ENCODE results near the gene SENP6. TPM values are rescaled to one million over a fixed set of nuclear protein-coding genes. Genes with fewer than 3 reads are reported as not detected.

The SENP6 gene
- total RNA-seq, 6 experiments from 2014 or later, result 52.0 to 63.1 (median 57.4) TPM

DNA sequence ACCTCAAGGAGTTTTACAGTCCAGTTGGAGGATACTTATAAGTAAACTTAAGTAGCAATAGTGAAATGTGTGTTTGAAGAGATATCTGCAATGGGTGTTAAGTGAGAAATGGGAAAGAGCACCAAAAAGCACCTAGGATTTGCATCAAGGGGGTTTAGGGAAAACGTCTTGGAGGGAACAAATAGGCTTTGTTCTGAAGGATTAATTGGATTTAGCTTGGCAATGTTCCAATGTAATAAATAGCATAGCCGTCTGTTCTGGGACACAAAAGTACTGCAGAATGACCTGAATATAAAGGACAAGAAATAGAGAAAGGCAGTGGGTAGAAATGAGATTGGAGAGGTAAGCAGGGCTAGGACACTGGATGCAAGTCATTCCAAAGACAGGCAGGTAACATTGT, 144.5 kb downstream of the SENP6 start:
- no peaks in the 10 kb centered on the region for H3K9me3 Mint-ChIP-seq
- peaks cover 2% of the 10 kb centered on the region; the same call in 1 of the 2 replicates for H3K27me3 Mint-ChIP-seq (ENCODE audit: insufficient read depth)
- TF ChIP-seq, protein P1, sequence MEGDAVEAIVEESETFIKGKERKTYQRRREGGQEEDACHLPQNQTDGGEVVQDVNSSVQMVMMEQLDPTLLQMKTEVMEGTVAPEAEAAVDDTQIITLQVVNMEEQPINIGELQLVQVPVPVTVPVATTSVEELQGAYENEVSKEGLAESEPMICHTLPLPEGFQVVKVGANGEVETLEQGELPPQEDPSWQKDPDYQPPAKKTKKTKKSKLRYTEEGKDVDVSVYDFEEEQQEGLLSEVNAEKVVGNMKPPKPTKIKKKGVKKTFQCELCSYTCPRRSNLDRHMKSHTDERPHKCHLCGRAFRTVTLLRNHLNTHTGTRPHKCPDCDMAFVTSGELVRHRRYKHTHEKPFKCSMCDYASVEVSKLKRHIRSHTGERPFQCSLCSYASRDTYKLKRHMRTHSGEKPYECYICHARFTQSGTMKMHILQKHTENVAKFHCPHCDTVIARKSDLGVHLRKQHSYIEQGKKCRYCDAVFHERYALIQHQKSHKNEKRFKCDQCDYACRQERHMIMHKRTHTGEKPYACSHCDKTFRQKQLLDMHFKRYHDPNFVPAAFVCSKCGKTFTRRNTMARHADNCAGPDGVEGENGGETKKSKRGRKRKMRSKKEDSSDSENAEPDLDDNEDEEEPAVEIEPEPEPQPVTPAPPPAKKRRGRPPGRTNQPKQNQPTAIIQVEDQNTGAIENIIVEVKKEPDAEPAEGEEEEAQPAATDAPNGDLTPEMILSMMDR (IDR thresholded peaks at IDR 0.05), result no peak
- H3K36me3 Mint-ChIP-seq (ENCODE audit: low read depth), result no peaks in the 10 kb centered on the region
- no peak overlapping the region for H3K4me3 Mint-ChIP-seq
- no peak for DNase-seq
- peaks cover 25% of the 10 kb centered on the region for H3K4me1 Mint-ChIP-seq (ENCODE audit: low read depth)
- H3K27ac Mint-ChIP-seq, result no peak overlapping the region

DNA sequence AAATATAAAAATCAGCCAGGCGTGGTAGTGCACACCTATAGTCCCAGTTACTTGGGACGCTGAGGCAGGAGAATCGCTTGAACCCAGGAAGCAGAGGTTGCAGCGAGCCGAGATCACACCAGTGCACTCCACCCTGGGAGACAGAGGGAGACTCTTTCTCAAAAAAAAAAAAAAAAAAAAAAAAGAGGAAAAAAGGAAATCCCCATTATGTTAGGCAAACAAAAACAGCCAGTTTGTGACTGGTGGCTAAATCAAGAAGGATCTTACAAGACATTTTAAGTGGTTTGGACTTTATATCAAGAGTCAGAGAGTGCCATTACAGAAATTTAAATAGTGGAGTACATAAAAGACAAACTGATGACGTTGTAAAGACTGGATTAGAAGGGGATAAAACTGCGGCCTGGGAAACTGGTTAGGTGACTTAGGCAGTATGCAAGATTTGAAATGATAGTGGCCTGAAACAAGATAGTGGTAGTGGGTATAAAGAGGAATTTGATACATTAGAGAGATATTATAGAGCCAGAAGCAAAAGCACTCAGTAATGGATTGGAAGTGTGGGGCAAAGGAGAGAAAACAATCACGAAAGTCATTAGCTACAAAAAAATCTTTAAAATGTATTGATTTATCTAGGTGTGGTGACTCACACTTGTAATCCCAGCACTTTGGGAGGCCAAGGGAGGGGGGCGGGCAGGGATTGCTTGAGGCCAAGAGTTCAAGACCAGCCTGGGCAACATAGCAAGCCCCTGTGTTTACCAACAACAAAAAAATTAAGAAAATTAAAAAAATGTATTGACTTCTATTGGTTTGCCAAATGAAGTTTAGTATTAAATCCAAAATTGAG, 145.7 kb downstream of the SENP6 start:
- H3K9me3 Mint-ChIP-seq, result no peaks in the 10 kb centered on the region
- TF ChIP-seq, protein P1 (IDR thresholded peaks at IDR 0.05), result no peak
- H3K27me3 Mint-ChIP-seq (ENCODE audit: insufficient read depth), result peaks cover 2% of the 10 kb centered on the region; the same call in 1 of the 2 replicates
- no peaks in the 10 kb centered on the region for H3K36me3 Mint-ChIP-seq (ENCODE audit: low read depth)
- H3K4me3 Mint-ChIP-seq, result no peak overlapping the region
- DNase-seq, result no peak
- H3K4me1 Mint-ChIP-seq (ENCODE audit: low read depth), result peaks cover 37% of the 10 kb centered on the region
- H3K27ac Mint-ChIP-seq, result no peak overlapping the region

DNA sequence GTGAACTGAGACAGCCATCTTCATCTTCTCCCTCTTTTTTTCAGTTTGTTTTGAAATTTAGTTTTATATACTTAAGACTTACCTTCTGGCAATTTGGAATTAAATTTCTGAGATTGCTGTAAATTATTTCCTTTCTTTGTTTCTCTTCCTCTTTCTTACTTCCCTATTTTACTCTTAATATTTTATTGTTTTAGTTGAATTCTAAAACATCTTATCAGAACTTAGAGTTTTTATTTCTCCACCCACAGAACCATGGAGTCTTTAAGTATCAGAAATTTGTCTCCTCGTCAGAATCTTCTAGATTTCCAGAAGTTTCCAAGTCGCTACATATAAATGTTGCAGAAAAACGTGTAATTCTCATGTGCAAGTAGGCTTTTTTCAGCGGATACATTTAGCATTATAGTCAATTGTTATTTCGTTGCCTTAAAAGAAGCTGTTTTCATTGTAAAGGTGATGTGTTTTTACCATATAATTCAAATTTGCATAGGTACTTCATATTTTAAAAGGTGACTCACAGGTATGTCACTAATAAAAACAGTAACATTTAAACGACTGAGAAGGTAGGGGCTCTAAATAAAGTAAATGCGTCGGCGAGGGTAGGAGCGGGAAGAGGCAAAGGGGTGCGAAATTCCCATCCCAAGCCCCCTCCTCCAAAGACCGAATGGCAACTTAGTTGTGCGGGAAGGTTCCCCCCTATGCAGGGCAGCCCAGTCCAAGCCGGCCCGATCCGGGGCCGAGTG, 146.5 kb downstream of the SENP6 start:
- Mint-ChIP-seq H3K27me3 (ENCODE audit: insufficient read depth) (peaks cover 2% of the 10 kb centered on the region; the same call in 1 of the 2 replicates), H3K36me3 (ENCODE audit: low read depth) (no peaks in the 10 kb centered on the region), H3K4me3 (peak overlapping the region; percentile 91), H3K27ac (peak overlapping the region; percentile 93), H3K4me1 (ENCODE audit: low read depth) (peaks cover 45% of the 10 kb centered on the region), H3K9me3 (no peaks in the 10 kb centered on the region)
- DNase-seq, result no peak
- TF ChIP-seq, protein P1 (IDR thresholded peaks at IDR 0.05), result no peak

DNA sequence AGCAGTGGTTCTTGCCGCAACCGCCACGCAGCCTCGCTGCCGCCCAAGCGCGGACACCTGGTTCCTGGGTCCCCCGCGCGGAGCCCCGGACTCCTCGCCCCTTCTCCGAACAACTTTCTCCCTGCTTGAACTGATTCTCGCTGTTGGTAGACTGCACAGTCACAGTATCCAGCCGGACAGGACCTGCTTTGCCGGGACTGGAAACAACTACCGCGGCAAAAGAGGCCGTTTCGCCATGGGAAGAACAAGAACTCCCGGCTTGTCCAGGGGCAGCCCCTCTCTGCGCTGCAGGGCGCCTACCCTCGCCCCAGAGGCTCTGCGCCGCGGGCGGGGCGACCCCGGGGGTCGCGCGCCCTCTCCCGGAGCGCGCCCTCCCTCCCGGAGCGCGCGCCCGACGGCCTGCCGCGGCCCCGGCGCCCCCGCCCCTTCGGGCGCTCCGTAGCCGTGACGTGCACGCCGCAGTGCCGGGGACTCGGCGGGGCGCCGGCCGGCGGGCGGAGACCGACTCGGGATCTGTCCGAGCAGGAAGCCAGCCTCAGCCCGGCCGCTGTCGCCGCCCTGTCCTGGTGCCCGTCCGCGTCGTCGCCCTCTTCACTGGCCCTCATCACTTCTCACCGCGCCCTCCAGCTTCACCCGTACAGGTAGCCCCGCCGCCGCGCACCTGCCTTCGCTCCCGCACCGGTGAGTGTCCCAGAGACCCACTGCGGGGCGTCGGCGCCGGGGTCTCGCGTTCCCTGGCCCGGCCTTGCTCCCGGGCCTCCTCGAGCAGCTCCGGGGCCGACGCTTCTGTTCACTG, 147.3 kb downstream of the SENP6 start, which contains the start of gene MYO6:
TSS of gene MYO6 (plus strand) at position 497 of the 796 bp plus-strand sequence. CDS start 68,309 bp downstream, outside the sequence.
- TF ChIP-seq, protein P1 (IDR thresholded peaks at IDR 0.05), result no peak
- Mint-ChIP-seq H3K9me3 (no peaks in the 10 kb centered on the region), H3K27ac (peak within 1 kb of the TSS; percentile 93), H3K4me1 (ENCODE audit: low read depth) (peaks cover 53% of the 10 kb centered on the region), H3K36me3 (ENCODE audit: low read depth) (no peaks in the 10 kb centered on the region), H3K4me3 (peak within 1 kb of the TSS; percentile 92), H3K27me3 (ENCODE audit: insufficient read depth) (peaks cover 2% of the 10 kb centered on the region; the same call in 1 of the 2 replicates)
- peak; percentile 16 for DNase-seq

DNA sequence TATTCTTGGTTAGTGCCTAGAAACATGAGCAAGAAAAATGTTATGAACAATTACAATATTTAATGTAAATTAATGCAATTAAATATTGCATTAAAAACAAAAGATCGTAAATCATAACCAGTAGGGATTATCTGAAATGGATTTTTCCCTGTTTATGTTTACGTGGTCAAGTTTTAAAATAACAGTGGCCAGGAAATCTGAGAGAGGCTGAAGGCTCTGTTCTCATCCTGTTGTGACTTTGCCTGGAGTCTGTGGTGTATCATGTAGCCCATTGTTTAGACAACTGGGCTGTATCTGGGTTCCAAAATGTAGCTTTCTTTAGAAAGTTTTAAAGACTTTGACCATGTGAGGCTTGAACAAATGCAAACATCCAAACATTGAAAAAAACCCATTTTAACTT, 149.8 kb downstream of the SENP6 start:
- Mint-ChIP-seq H3K36me3 (ENCODE audit: low read depth) (no peaks in the 10 kb centered on the region), H3K9me3 (no peaks in the 10 kb centered on the region), H3K27ac (peak overlapping the region; percentile 73), H3K4me3 (no peak overlapping the region), H3K4me1 (ENCODE audit: low read depth) (peaks cover 60% of the 10 kb centered on the region), H3K27me3 (ENCODE audit: insufficient read depth) (peaks cover 2% of the 10 kb centered on the region; the same call in 1 of the 2 replicates)
- TF ChIP-seq, protein P1 (IDR thresholded peaks at IDR 0.05), result no peak
- peak; percentile 19 for DNase-seq
